WTC11 (cell line): ENCODE results near the gene HBEGF. TPM values are rescaled to one million over a fixed set of nuclear protein-coding genes. Genes with fewer than 3 reads are reported as not detected.

ENCODE experiments used
- ATAC-seq: fragments of 200-7000 bp; cut with Tn5 transposase; 2 replicates; pipeline ENCODE4 v1.10.0; 2021; ENCODE audit warnings: mild to moderate bottlenecking, moderate library complexity
- CTCF ChIA-PET: fragments of 300-600 bp; sonication (Branson Sonifier 250); formaldehyde crosslinking; loops from one replicate; lab custom pipeline; 2021; ENCODE audit warnings: antibody characterized with exemption; lab: Charles Lee
- POLR2A ChIA-PET: fragments of 350-600 bp; sonication (Branson Sonifier 250); formaldehyde crosslinking; loops from one replicate; lab custom pipeline; 2021; ENCODE audit warnings: antibody characterized with exemption; lab: Charles Lee
- DNase-seq: peaks from one replicate; pipeline ENCODE4 v3.0.0; 2021; ENCODE audit warnings: low spot score
- H3K27ac Mint-ChIP-seq: 2 replicates; pipeline ENCODE4 v1.8.0; 2021; ENCODE audit warnings: mixed read lengths
- H3K27me3 Mint-ChIP-seq: 2 replicates; pipeline ENCODE4 v1.8.0; 2021; ENCODE audit warnings: low read depth, mild to moderate bottlenecking, moderate library complexity, mixed read lengths
- H3K36me3 Mint-ChIP-seq: 2 replicates; pipeline ENCODE4 v1.8.0; 2021; ENCODE audit warnings: mixed read lengths
- H3K4me1 Mint-ChIP-seq: 2 replicates; pipeline ENCODE4 v1.8.0; 2022; ENCODE audit warnings: mixed read lengths
- H3K4me3 Mint-ChIP-seq: 2 replicates; pipeline ENCODE4 v1.8.0; 2021; ENCODE audit warnings: mild to moderate bottlenecking, moderate library complexity, mixed read lengths
- H3K9me3 Mint-ChIP-seq: 2 replicates; pipeline ENCODE4 v1.8.0; 2021; ENCODE audit warnings: mixed read lengths
- ELF4 ChIP-seq: sonication (generic); formaldehyde crosslinking; IDR thresholded peaks from 2 replicates; pipeline ENCODE4 v1.8.1; 2022; ENCODE audit warnings: low read depth, mild to moderate bottlenecking, moderate library complexity, missing genetic modification reagents
- GABPB1 ChIP-seq: sonication (generic); formaldehyde crosslinking; IDR thresholded peaks from 2 replicates; pipeline ENCODE4 v1.8.1; 2023; ENCODE audit warnings: mild to moderate bottlenecking, missing genetic modification reagents
- GRHL2 ChIP-seq: fragments of 250-450 bp; sonication (Bioruptor Pico); IDR thresholded peaks from 2 replicates; pipeline ENCODE4 v1.8.0; 2022; ENCODE audit warnings: mild to moderate bottlenecking, moderate library complexity; ENCODE audit not compliant: insufficient replicate concordance, severe bottlenecking
- HMGA2 ChIP-seq: fragments of 250-450 bp; sonication (Bioruptor Pico); IDR thresholded peaks from 2 replicates; pipeline ENCODE4 v1.4.0; 2021; ENCODE audit warnings: mild to moderate bottlenecking, moderate library complexity
- NFATC4 ChIP-seq: fragments of 250-450 bp; sonication (Bioruptor Pico); IDR thresholded peaks from 2 replicates; pipeline ENCODE4 v1.9.0; 2021; ENCODE audit warnings: mild to moderate bottlenecking
- NR3C1 ChIP-seq: sonication (generic); formaldehyde crosslinking; conservative IDR thresholded peaks from 2 replicates; pipeline ENCODE4 v1.8.1; 2023; ENCODE audit warnings: low read depth, mild to moderate bottlenecking, missing genetic modification reagents
- PRRX2 ChIP-seq: fragments of 250-450 bp; sonication (Bioruptor Pico); IDR thresholded peaks from 2 replicates; pipeline ENCODE4 v1.8.0; 2021; ENCODE audit warnings: mild to moderate bottlenecking
- SMAD4 ChIP-seq: sonication (generic); formaldehyde crosslinking; IDR thresholded peaks from 2 replicates; pipeline ENCODE4 v1.8.0; 2022; ENCODE audit warnings: mild to moderate bottlenecking, missing genetic modification reagents
- TEAD1 ChIP-seq: sonication (generic); formaldehyde crosslinking; IDR thresholded peaks from 2 replicates; pipeline ENCODE4 v1.8.0; 2022; ENCODE audit warnings: mild to moderate bottlenecking, missing genetic modification reagents
- TP53 ChIP-seq: sonication (generic); formaldehyde crosslinking; IDR thresholded peaks from 2 replicates; pipeline ENCODE4 v1.8.1; 2023; ENCODE audit warnings: mild to moderate bottlenecking, missing genetic modification reagents
- ZBTB21 ChIP-seq: sonication (generic); formaldehyde crosslinking; IDR thresholded peaks from 2 replicates; pipeline ENCODE4 v1.8.1; 2023; ENCODE audit warnings: mild to moderate bottlenecking, missing genetic modification reagents, borderline replicate concordance
- total RNA-seq: library from RNA; stranded (reverse); gene quantifications from 3 replicates; pipeline ENCODE4 v1.2.3, GENCODE V29; 2021
- TF ChIP-seq, protein P1 (sequence below): fragments of 250-450 bp; sonication (Bioruptor Pico); IDR thresholded peaks from 2 replicates; pipeline ENCODE4 v1.9.0; 2021; ENCODE audit warnings: mild to moderate bottlenecking, borderline replicate concordance
- TF ChIP-seq, protein P2 (sequence below): sonication (generic); formaldehyde crosslinking; IDR thresholded peaks from 2 replicates; pipeline ENCODE4 v1.8.1; 2022; ENCODE audit warnings: mild to moderate bottlenecking, moderate library complexity, missing genetic modification reagents

The HBEGF gene
- total RNA-seq, 1 experiment from 2014 or later, result 4.0 TPM

DNA sequence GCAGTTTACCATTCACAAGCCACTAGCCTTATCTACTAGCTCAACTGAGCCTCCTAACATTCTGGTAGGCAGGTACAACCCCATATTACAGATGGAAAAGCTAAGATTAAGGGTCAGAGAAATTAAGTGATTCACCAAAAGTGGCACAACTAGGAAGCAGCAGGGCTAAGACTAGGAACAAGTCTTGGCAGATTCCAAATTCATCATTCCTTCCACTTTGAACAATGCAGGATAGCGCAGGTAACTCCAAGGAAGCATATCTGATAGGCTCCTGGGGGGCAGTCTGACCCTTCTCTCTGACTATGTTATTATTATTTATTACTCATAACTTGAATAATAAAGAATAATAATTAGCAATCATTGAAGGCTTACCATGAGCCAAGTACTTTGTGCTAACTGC is 8.5 kb downstream of the HBEGF start:
- no peaks in the 10 kb centered on the region; the same call in 1 of the 2 replicates for H3K36me3 Mint-ChIP-seq
- H3K4me1 Mint-ChIP-seq, result 0 out of 2 replicates have a peak, but pooled peaks cover 2% of the 10 kb centered on the region
- CTCF ChIA-PET, result interaction anchor here (3.1 to 3.9 kb wide), 2 partner anchors 8 to 94 kb away, joined by 15 to 35 read pairs; partner anchors contain the start of gene HBEGF
- no peak overlapping the region for H3K4me3 Mint-ChIP-seq
- H3K9me3 Mint-ChIP-seq, result no peaks in the 10 kb centered on the region
- H3K27ac Mint-ChIP-seq, result no peak overlapping the region
- DNase-seq, result no peak
- TF ChIP-seq SMAD4 (CRISPR knock-in tag) (no peak), GABPB1 (CRISPR knock-in tag) (no peak), TEAD1 (CRISPR knock-in tag) (no peak), GRHL2 (CRISPR knock-in tag) (no peak), PRRX2 (no peak)
- TF ChIP-seq, protein P1, sequence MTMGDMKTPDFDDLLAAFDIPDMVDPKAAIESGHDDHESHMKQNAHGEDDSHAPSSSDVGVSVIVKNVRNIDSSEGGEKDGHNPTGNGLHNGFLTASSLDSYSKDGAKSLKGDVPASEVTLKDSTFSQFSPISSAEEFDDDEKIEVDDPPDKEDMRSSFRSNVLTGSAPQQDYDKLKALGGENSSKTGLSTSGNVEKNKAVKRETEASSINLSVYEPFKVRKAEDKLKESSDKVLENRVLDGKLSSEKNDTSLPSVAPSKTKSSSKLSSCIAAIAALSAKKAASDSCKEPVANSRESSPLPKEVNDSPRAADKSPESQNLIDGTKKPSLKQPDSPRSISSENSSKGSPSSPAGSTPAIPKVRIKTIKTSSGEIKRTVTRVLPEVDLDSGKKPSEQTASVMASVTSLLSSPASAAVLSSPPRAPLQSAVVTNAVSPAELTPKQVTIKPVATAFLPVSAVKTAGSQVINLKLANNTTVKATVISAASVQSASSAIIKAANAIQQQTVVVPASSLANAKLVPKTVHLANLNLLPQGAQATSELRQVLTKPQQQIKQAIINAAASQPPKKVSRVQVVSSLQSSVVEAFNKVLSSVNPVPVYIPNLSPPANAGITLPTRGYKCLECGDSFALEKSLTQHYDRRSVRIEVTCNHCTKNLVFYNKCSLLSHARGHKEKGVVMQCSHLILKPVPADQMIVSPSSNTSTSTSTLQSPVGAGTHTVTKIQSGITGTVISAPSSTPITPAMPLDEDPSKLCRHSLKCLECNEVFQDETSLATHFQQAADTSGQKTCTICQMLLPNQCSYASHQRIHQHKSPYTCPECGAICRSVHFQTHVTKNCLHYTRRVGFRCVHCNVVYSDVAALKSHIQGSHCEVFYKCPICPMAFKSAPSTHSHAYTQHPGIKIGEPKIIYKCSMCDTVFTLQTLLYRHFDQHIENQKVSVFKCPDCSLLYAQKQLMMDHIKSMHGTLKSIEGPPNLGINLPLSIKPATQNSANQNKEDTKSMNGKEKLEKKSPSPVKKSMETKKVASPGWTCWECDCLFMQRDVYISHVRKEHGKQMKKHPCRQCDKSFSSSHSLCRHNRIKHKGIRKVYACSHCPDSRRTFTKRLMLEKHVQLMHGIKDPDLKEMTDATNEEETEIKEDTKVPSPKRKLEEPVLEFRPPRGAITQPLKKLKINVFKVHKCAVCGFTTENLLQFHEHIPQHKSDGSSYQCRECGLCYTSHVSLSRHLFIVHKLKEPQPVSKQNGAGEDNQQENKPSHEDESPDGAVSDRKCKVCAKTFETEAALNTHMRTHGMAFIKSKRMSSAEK (CRISPR knock-in tag), result no peak
- TF ChIP-seq, all 79 proteins: peak for 0
- POLR2A ChIA-PET, result interaction anchor here (1.5 kb wide), 1 partner anchor 9 kb away, joined by 4 read pairs; the partner anchor contains the start of gene HBEGF
- H3K27me3 Mint-ChIP-seq, result no peaks in the 10 kb centered on the region
- no peak for ATAC-seq

DNA sequence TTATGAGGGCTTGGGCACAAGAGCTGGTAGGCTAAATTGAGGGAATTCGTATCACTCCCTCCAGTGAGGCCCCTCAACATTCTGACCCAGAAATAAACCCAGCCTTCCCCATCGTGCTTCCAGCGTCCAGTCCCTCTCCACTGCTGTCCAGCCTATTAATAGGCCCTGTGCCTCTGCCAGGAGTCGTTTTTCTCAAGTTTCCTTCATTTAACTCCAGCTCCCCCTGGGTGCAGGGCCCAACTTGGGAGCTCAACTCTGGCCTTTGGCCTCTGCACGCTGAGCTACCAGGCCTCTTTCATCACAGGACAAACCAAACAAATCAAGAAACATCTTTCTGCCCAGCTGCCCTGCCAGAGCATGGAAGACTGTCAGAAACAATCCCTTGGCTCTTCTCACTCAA is 10.0 kb downstream of the HBEGF start:
- CTCF ChIA-PET, result interaction anchor here (0.7 to 3.9 kb wide), 9 partner anchors 8 to 97 kb away, joined by 4 to 35 read pairs (median 4); partner anchors contain the start of gene HBEGF
- Mint-ChIP-seq H3K27me3 (no peaks in the 10 kb centered on the region), H3K9me3 (no peaks in the 10 kb centered on the region), H3K4me3 (no peak overlapping the region), H3K27ac (no peak overlapping the region), H3K4me1 (no peaks in the 10 kb centered on the region), H3K36me3 (no peaks in the 10 kb centered on the region; the same call in 1 of the 2 replicates)
- POLR2A ChIA-PET, result interaction anchor here (0.6 to 1.1 kb wide), 3 partner anchors 10 to 153 kb away, joined by 3 to 4 read pairs (median 4); partner anchors contain the start of gene HBEGF
- TF ChIP-seq, protein P1 (CRISPR knock-in tag), result no peak
- no peak for TF ChIP-seq ZBTB21 (CRISPR knock-in tag)
- no peak for TF ChIP-seq HMGA2 (CRISPR knock-in tag)
- no peak for TF ChIP-seq NR3C1 (CRISPR knock-in tag)
- no peak for TF ChIP-seq TP53
- TF ChIP-seq, protein P2, sequence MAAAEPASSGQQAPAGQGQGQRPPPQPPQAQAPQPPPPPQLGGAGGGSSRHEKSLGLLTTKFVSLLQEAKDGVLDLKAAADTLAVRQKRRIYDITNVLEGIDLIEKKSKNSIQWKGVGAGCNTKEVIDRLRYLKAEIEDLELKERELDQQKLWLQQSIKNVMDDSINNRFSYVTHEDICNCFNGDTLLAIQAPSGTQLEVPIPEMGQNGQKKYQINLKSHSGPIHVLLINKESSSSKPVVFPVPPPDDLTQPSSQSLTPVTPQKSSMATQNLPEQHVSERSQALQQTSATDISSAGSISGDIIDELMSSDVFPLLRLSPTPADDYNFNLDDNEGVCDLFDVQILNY (CRISPR knock-in tag), result no peak
- no peak for TF ChIP-seq NFATC4
- no peak for TF ChIP-seq ELF4 (CRISPR knock-in tag)
- no peak for ATAC-seq
- no peak for DNase-seq
